K562 (cell line): ENCODE results near the gene PAM. TPM values are rescaled to one million over a fixed set of nuclear protein-coding genes. Genes with fewer than 3 reads are reported as not detected.

Source experiments
- ATAC-seq: fragments of 200-7000 bp; cut with Tn5 transposase; 3 replicates; pipeline ENCODE4 v1.9.1; 2020; ENCODE audit warnings: moderate library complexity
- BruUV-seq: library from RNA; stranded (reverse); fragments of 400-500 nt; replicated peaks from 2 replicates; lab custom pipeline; 2021; lab: Mats Ljungman, UMichigan
- CTCF ChIA-PET: fragments of 300-600 bp; formaldehyde crosslinking; extraction: SDS; loops from one replicate; lab custom pipeline; 2021; ENCODE audit warnings: low intra/inter-chr PET ratio; lab: Yijun Ruan, JAX
- POLR2A ChIA-PET: fragments of 300-600, 350-650 bp; sonication (Branson Sonifier 250); formaldehyde crosslinking; extraction: SDS; loops from one replicate; lab custom pipeline; 2021; ENCODE audit warnings: antibody characterized with exemption, inconsistent platforms; lab: Yijun Ruan, JAX
- DNase-seq, 4 experiments: peaks; one replicate each; pipeline versions ENCODE4 v3.0.0 to v3.0.0-alpha.2; 2011 to 2018; ENCODE audit warnings: low spot score in 3 of 4, mixed read lengths in 3 of 4; ENCODE audit errors: extremely low read depth in 1 of 4
- FAIRE-seq: peaks from 2 replicates; lab custom pipeline; 2011; peaks lifted over from hg19 to GRCh38; lab: Jason Lieb, UNC
- H2AFZ ChIP-seq: 2 replicates; pipeline ENCODE4 v1.6.0; 2011; ENCODE audit warnings: low read depth, low read length, control low read depth, inconsistent platforms
- H3K27ac ChIP-seq: fragments of 200-600 bp; 3 replicates; pipeline ENCODE4 v1.8.0; 2011; ENCODE audit warnings: low read depth, mild to moderate bottlenecking, control low read depth, inconsistent platforms, low read length, moderate library complexity, mixed read lengths; ENCODE audit errors: extremely low read depth
- H3K27me3 ChIP-seq, 2 experiments: fragments of 300-600 bp in 1 of 2; 2 replicates in 1 of 2; 3 replicates in 1 of 2; pipeline versions ENCODE4 v1.6.0 to v1.8.0; 2011; ENCODE audit warnings: inconsistent platforms in 2 of 2, low read length in 2 of 2, mild to moderate bottlenecking in 1 of 2, mixed read lengths in 1 of 2, moderate library complexity in 1 of 2; ENCODE audit not compliant: control insufficient read depth in 2 of 2, insufficient read depth in 2 of 2
- H3K36me3 ChIP-seq: fragments of 300-600 bp; 3 replicates; pipeline ENCODE4 v1.8.0; 2011; ENCODE audit warnings: mild to moderate bottlenecking, low read length, inconsistent platforms; ENCODE audit not compliant: control insufficient read depth, insufficient read depth
- H3K4me1 ChIP-seq, 2 experiments: fragments of 200-600 bp in 1 of 2; replicated peaks in 1 of 2; 2 replicates in 1 of 2; 3 replicates in 1 of 2; pipeline versions ENCODE4 v1.5.1 to v1.8.0; 2011; ENCODE audit warnings: inconsistent platforms in 2 of 2, low read length in 2 of 2, mild to moderate bottlenecking in 1 of 2, mixed read lengths in 1 of 2, moderate library complexity in 1 of 2; ENCODE audit not compliant: control insufficient read depth in 2 of 2, insufficient read depth in 2 of 2
- H3K4me2 ChIP-seq: 2 replicates; pipeline ENCODE4 v1.6.1; 2011; ENCODE audit warnings: low read length, control low read depth, inconsistent platforms, mixed read lengths; ENCODE audit not compliant: insufficient read depth
- H3K4me3 ChIP-seq: fragments of 200-600 bp; sonication (generic), shearing (Covaris generic); 2 replicates; pipeline ENCODE4 v1.5.1; 2016; ENCODE audit warnings: control low read depth, inconsistent platforms
- H3K79me2 ChIP-seq: fragments of 200-600 bp; 3 replicates; pipeline ENCODE4 v1.8.0; 2011; ENCODE audit warnings: low read length, inconsistent platforms; ENCODE audit not compliant: control insufficient read depth, insufficient read depth
- H3K9ac ChIP-seq, 2 experiments: 2 replicates each; pipeline versions ENCODE4 v1.6.0 to v1.6.1; 2011; ENCODE audit warnings: low read depth in 2 of 2, low read length in 2 of 2, control low read depth in 1 of 2, inconsistent platforms in 1 of 2, mild to moderate bottlenecking in 1 of 2, mixed read lengths in 1 of 2; ENCODE audit not compliant: insufficient read depth in 1 of 2
- H3K9me1 ChIP-seq: one replicate; pipeline ENCODE4 v1.6.0; 2011; ENCODE audit warnings: inconsistent platforms, mild to moderate bottlenecking, low read length, moderate library complexity; ENCODE audit not compliant: control insufficient read depth, insufficient read depth
- H3K9me3 ChIP-seq: replicated peaks from 2 replicates; pipeline ENCODE4 v1.5.1; 2011; ENCODE audit warnings: low read depth, low read length, inconsistent platforms; ENCODE audit not compliant: control insufficient read depth, insufficient read depth
- H4K20me1 ChIP-seq: replicated peaks from 2 replicates; pipeline ENCODE4 v1.6.1; 2011; ENCODE audit warnings: low read length, inconsistent platforms, mixed read lengths; ENCODE audit not compliant: control insufficient read depth, insufficient read depth
- CEBPB ChIP-seq: fragments of 450-650 bp; IDR thresholded peaks from 2 replicates; pipeline ENCODE4 v1.6.1; 2016; ENCODE audit warnings: missing genetic modification characterization, missing compliant biosample characterization
- DACH1 ChIP-seq: fragments of 450-650 bp; IDR thresholded peaks from 2 replicates; pipeline ENCODE4 v1.6.1; 2018; ENCODE audit not compliant: partially characterized antibody
- PCBP1 ChIP-seq: fragments of 200-400 bp; formaldehyde crosslinking; IDR thresholded peaks from 2 replicates; pipeline ENCODE4 v1.6.1; 2018; ENCODE audit warnings: mild to moderate bottlenecking, low read depth, low read length; ENCODE audit not compliant: poor library complexity, severe bottlenecking
- PHF20 ChIP-seq: fragments of 450-650 bp; IDR thresholded peaks from 2 replicates; pipeline ENCODE4 v1.6.1; 2018; ENCODE audit not compliant: partially characterized antibody
- PTTG1 ChIP-seq: fragments of 450-650 bp; IDR thresholded peaks from 2 replicates; pipeline ENCODE4 v1.6.1; 2016; ENCODE audit warnings: low read depth, mild to moderate bottlenecking, missing genetic modification characterization, missing compliant biosample characterization
- ZNF133 ChIP-seq: fragments of 250-450 bp; sonication (Bioruptor Pico); IDR thresholded peaks from 2 replicates; pipeline ENCODE4 v1.4.0; 2020; ENCODE audit warnings: mild to moderate bottlenecking
- ZNF263 ChIP-seq: sonication (generic); formaldehyde crosslinking; IDR thresholded peaks from 2 replicates; pipeline ENCODE4 v1.8.0; 2022; ENCODE audit warnings: mild to moderate bottlenecking, missing genetic modification reagents, borderline replicate concordance
- ZNF280A ChIP-seq: fragments of 450-650 bp; IDR thresholded peaks from 2 replicates; pipeline ENCODE4 v1.6.1; 2018; ENCODE audit warnings: mild to moderate bottlenecking, low read depth; ENCODE audit not compliant: partially characterized antibody
- ZNF3 ChIP-seq: fragments of 250-450 bp; sonication (Bioruptor Pico); IDR thresholded peaks from 2 replicates; pipeline ENCODE4 v1.5.0; 2021; ENCODE audit warnings: mild to moderate bottlenecking, moderate library complexity
- ZNF311 ChIP-seq: fragments of 250-450 bp; sonication (Bioruptor Pico); IDR thresholded peaks from 2 replicates; pipeline ENCODE4 v1.4.0; 2020; ENCODE audit warnings: mild to moderate bottlenecking, moderate library complexity
- ZNF589 ChIP-seq: fragments of 200-800 bp; sonication (Bioruptor generic); IDR thresholded peaks from 2 replicates; pipeline ENCODE4 v1.6.1; 2016; ENCODE audit warnings: low read depth, missing genetic modification characterization, missing compliant biosample characterization
- WGBS: fragments of 100-300 bp; shearing (Covaris generic); methylation state at CpG from one replicate; pipeline ENCODE4 v1.1.6; 2016; ENCODE audit warnings: low coverage, mixed read lengths; ENCODE audit not compliant: insufficient coverage; ENCODE audit errors: missing lambda C conversion rate; 5-methylcytosine and 5-hydroxymethylcytosine counted together
- in situ Hi-C: fragments of 300-500 bp; cut with MboI; formaldehyde crosslinking; loops from 4 replicates; pipeline ENCODE4 v1.15.0; 2018; ENCODE audit warnings: inconsistent platforms, mixed read lengths
- intact Hi-C: fragments of 100-400 bp; cut with micrococcal nuclease; formaldehyde crosslinking; loops from 2 replicates; pipeline ENCODE4 v1.14.2; 2022
- polyA plus RNA-seq, 8 experiments: library from polyadenylated mRNA; depleted of rRNA in 4 of 8; stranded (reverse) in 5 of 8; unstranded in 3 of 8; fragments of >200 nt; fragmentation: Nextera tagmentation in 2 of 8; fragmentation: Illumina TruSeq in 1 of 8; extraction: Ambion mirVana in 2 of 8; extraction: Trizol in 1 of 8; gene quantifications; 2 replicates each; pipeline versions ENCODE4 v1.2.1 to v1.2.3, GENCODE V29; 2011 to 2014; ENCODE audit warnings: inconsistent platforms in 1 of 8, missing spikeins in 1 of 8
- total RNA-seq, 7 experiments: library from RNA; depleted of rRNA in 6 of 7; stranded (reverse); fragments of >200 nt in 6 of 7; fragmentation: Illumina TruSeq in 2 of 7; extraction: Trizol in 2 of 7; gene quantifications; 2 replicates each; pipeline versions ENCODE4 v1.2.1 to v1.2.3, GENCODE V29; 2011 to 2021; ENCODE audit warnings: low replicate concordance in 1 of 7

The PAM gene
- total and polyA plus RNA-seq, 9 of the 15 experiments (the other 6 are each of a cell fraction or from before 2014, with no cell fraction given) = 0.39 to 3.1 (median 0.77) TPM

GRCh38 chr5:102759700-102760099, 4.6 kb downstream of the PAM start:
- no peaks in the 10 kb centered on the region for H3K9me3 ChIP-seq
- H3K27ac ChIP-seq = no peak overlapping the region
- no peak overlapping the region for H3K9ac ChIP-seq
- H3K79me2 ChIP-seq = no peaks in the 10 kb centered on the region
- no peaks in the 10 kb centered on the region for H3K9me1 ChIP-seq
- H3K4me1 ChIP-seq = peaks cover 3 to 11% of the 10 kb centered on the region in 2 experiments; a peak in 4 of 5 replicates
- 3% methylated on average over 2 of the region's 2 CpGs for WGBS
- POLR2A ChIA-PET = no interaction called here
- DNase-seq = no peak
- H3K4me3 ChIP-seq = no peak overlapping the region
- no TSS peak for BruUV-seq
- no peak for FAIRE-seq
- in situ Hi-C loops = no loop called here
- no peak overlapping the region for H3K4me2 ChIP-seq
- H3K27me3 ChIP-seq = peaks cover 8 to 15% of the 10 kb centered on the region in 2 experiments; a peak in 4 of 5 replicates
- intact Hi-C loops = no loop called here
- H2AFZ ChIP-seq = no peak overlapping the region
- no peak for ATAC-seq
- no peaks in the 10 kb centered on the region for H3K36me3 ChIP-seq
- CTCF ChIA-PET = no interaction called here
- TF ChIP-seq DACH1 (no peak), CEBPB (tag) (no peak), PCBP1 (no peak), ZNF263 (CRISPR knock-in tag) (no peak), ZNF589 (no peak), PTTG1 (tag) (no peak), ZNF133 (CRISPR knock-in tag) (no peak), PHF20 (no peak), ZNF311 (CRISPR knock-in tag) (no peak), ZNF3 (CRISPR knock-in tag) (no peak), ZNF280A (no peak)
- H4K20me1 ChIP-seq = no peaks in the 10 kb centered on the region
